DMS79 treated with DMSO at 0.1 percent for 48 hours (cell line): Measurements from ENCODE around the gene COL5A2.

Source experiments
- DNase-seq: peaks from one replicate; lab custom pipeline; 2025; lab: John Stamatoyannopoulos, UW

Gene COL5A2

DNA sequence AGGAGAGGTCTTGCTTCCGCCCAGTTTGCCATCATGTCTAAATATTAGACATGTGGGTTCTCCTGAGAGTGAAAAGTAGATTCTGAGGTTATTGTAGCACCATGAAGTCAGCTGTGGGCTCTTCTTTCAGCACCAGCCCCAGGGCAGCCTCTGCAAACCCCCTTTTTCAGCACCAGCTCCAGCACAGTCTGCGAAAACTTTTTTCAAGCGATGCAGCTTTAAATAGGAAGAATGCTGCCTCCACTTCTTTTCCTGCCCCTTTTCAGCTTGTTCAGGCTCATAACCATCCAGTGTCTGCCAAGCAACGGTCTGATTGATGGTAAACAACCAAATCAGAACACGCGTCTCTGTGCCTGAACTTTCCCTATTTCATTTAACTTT, at the start of gene COL5A2:
Gene COL5A2, minus strand, starts transcription at position 192 of the 381 bp plus-strand sequence. Its CDS starts 157 bp downstream, at position 35.
- DNase-seq, result no peak

DNA sequence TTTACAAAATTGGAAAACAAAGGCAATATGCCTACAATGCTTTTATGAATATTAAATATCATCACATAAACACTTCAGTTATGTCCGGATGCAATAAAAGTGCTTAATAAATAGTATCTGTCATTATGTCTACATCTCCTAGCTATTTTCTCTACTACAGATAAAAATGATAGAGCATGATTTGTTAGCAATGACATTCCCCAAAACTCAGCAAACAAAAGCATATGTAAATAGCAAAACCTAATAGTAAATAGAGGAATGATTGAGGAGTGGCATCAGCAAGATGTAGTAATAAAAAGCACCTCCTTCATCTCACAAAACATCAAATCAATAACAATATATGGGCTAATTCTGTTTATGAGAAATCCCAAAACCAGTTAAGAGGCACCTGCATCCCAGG, 46.5 kb upstream of the COL5A2 start:
- no peak for DNase-seq

DNA sequence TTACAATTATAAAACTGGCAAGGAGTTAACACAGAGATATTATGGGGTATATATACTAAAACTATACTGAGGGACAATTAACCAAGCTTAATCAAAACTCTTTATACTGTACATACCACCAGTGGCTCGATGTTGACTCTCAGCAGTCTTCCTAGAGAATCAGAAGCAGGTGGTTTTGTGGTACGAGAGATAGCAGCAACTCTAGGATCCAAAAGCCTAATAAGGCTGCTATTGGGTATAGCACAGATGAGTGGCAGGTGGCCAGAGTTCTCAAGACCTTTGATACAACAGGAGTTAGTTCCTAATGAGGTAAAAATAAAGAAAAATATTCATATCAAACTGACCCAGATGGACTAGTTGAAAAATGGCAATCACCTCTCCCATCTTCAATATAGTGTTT, 45.5 kb upstream of the COL5A2 start:
- DNase-seq, result no peak

DNA sequence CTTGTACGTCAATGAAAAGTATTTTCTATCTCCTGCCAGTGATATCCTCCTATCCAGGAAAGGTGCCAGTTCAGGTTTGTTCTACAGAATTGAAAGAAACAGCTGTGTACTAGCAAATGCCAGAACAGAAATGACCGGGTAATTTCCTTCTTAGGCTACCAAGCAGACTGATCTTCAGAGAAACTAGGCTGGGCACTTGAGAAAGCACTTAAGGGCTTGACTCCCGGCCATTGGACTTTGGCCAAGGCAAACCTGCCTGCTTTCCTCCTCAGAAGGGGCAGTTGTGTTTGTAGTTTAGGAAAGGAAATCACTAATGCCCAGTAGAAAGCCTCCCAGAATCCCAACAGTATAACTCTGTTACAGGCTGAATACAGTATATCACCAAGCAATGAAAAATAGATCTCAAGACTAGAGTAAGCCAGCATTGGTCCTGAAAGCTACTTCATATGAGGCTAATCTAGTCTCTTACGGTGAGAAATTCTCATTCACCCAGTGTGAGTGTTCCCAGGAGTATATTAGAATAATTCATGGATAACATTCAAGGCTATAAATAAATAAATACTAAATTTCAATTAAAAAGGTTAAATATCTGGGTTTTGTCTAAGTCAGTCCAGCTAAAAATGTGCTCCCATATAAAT, 43.0 kb upstream of the COL5A2 start:
- peak; percentile 17 for DNase-seq

DNA sequence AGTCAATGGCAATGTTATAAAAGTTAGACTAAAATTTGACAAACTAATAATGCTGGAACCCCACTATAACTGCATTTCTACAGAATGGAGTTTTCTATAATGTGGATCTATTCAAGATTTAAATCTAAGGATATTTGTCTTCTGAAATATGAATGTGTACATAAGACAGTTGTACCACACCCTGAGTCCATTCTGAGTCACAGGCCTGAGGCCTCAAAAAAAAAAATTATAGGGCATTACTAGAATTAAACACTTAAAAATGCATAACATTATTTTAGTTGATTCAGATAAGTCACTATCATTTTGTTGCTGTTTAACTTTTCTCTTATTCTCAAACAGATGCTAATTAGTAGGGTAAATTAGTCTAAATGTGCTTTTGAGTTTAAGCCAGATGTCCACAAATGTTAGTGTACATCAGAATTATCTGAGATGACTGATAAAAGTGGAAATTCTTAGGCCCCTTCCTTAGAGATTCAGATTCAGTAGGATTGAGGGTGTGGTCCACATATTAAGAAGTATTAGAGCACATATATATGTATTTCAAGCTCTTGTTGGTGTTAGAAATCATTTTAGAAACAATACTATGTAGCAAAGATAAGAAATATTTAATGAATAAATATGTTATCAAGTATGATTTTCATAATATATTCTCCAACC, 42.4 kb upstream of the COL5A2 start:
- DNase-seq, result no peak

DNA sequence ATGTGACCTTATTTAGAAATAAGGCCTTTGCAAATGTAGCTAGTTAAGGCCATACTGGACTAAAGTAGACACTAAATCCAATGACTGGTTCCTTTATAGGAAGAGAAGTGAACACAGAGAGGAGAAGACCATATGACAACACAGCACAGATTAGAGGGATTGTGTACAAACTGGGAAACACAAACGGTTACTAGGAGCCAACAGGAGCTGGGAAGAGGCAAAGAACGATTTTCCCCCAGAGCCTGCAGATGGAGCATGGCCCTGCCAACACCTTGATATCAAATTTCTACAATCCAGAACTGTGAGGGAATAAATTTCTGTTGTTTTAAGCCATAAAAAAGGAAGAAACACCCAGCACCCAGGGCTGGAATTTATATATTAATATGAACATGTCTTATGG, 38.7 kb upstream of the COL5A2 start:
- no peak for DNase-seq

DNA sequence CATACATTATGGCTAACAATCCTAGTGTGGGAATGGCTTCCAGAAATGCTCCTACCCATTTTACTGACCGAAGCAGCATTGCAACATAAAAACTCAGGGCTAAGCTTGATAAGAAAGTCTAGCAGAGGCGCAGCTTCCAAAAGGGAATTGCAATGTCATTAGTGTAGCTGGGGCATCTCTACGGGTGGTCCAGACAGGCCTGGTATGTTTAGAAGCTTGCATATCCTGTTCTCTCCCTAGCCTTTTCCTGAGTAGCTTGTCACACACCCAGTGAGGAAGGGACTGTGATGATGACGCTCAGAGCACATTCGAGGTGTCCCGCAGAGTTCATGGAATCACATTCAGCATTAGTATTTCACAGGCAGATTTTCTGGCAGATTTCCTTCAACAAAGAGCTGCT, 38.0 kb upstream of the COL5A2 start:
- no peak for DNase-seq

DNA sequence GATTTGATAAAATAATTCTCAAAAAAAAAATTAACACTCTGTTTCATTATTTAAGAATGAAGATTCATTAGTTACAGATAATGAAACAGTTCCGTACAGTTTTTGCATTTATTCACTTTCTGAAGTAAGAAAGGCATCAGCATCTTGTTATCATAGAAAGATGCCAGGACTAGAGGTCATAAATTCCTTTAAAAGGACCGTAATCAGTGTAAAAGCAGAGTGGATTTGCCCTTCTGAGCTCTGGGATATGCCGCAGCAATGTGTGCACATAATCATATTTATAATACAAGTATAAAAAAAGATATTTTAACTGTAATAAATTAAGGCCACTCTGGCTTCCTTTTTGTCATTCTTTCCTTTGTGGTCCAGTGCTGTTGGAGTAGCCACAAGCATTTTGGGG, 37.5 kb upstream of the COL5A2 start:
- DNase-seq, result no peak

DNA sequence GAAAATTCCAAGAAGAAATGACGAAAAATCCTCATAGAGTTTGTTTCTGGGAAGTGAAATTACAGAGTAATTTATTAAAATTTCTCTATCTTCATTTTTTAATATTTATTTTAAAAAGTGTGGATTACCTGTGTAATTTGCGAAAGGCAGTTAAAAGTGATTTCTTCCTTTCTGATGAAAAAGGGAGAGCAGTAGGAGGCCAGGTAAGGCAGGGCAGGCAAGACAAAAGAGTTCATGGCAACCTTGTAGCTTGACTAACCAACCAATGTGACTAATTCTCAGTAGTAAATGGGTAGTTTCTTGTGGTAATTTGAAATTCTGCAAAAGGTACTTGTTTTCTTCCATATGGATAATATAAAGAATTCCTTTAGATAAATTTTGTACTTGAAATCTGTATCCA, 34.9 kb upstream of the COL5A2 start:
- no peak for DNase-seq

DNA sequence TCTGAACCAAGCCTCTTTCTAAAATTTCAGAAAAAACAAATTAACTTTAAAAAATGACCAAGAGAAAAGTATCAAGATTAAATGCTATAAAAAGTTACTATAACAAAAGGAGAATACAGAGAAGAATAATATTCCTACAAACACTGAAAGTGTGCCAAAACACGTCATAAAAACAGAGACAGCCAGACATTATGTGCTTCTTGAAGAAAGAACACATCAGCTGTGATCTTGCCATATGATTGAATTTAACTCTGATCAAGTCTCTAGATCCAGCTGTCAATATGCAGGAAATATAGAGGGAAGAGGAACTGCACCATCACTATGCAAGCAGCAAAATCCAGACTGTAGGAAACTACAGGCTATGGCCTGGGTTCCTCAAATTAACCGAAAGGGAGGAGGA, 33.7 kb upstream of the COL5A2 start:
- DNase-seq, result no peak

DNA sequence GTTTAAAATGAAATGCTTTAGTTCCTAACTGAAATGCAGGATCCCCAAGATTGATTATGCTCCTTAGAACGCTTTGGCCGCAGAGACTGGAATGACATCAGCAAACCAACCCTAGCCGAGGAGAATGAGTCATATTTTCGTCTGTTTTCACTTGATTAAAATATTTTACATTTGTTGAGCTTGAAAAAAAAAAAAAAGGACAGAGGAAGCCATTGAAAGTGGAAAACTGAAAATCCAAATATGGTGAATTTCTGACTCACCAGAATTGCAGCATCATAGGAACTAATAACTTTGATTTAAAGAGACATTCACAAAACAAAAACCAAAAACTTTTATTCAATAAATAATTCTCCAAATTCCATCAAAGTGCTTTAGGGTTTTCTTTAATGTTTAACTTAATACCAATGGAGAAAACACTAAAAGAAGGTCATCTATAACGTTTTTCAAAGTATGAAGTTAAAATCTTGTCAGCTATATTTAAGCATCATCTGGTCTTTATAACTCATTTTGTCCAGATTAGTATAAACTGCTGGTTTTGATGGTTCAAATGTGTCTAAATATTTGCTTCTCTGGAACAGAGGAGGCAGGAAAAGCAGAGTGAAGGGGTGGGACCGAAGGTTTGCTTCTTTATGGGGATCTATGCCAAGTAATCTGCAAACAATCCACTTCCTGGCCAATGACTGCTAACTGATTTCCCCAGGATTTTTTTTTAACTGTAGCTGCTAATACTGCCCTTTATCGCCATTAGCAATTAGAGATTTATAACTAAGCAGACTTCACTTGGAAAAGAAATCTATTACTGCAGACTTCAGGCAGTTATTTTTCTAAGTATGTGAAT, 30.9 kb upstream of the COL5A2 start:
- DNase-seq, result no peak

DNA sequence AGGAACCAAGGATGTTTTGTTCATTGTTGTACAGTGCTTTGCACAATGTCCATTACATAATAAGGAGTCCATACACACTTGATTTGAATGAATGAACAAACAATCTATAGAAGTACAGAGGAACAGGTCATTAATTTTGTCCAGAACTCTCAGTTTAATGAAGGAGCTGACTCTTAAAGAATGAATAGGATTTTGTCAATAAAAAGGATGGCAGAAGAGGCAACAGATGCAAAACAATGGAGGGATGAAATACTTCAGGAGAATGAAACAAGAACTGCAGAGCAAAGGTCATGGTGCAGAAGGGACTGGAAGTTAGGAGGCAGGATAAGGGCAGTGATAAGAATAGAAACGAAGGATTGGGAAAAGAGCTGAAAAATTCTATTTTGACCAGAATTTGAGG, 28.7 kb upstream of the COL5A2 start:
- DNase-seq, result no peak

DNA sequence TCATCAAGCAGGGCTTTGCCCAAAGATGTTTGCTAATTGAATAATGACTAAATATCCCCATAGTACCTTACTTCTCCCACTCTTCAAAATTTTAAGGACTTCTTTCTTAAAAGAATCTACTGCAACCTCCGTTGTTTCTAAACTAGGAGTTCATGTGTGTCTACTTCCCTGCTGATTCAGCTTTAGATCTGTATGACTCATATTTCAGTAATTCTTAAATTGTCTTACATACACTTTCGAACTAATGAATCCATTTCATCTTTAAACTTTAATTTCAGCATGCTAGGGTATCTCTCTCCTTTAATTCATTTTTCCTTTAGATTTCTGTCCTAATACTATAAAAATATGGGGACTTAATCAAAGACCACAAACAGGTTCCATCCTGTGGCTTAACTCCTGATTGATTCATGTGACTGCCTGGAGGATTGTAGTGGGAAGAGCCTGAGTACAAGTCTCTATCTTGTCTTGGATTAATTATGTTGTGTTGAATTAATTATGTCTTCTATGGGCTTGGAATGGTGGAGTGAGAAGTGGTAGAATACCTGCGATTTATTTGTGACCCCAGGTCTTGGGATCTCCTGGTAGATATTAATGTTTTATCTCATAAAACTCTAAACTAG, 24.9 kb upstream of the COL5A2 start:
- no peak for DNase-seq

DNA sequence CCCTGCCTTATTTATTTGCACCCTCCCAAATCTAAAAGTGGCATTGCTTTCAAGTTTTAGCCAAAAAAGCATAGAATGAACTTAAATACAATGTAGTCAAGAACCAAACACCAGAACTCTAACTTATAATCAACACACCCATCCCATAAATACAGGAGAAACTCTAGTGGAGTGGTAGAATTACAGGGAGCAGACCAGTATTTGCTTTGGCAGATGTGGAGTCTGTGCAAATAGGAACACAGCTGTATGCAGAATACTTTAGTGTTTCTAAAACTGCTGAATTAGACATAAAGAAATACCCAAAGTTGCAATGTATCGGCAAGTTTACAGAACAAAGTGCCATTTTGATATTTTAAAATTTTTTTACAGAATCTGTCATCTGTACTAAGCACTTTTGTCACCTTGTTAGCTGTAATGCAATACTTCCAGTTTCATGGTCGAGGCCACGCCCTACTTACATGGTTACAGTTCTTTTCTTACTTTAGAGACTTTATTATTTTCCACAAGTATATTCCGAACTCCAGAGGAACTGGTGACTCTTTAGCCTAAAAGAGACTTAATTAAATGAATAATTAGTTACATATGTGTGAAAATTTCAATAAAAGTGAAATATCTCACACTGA, 23.7 kb upstream of the COL5A2 start:
- DNase-seq, result no peak

DNA sequence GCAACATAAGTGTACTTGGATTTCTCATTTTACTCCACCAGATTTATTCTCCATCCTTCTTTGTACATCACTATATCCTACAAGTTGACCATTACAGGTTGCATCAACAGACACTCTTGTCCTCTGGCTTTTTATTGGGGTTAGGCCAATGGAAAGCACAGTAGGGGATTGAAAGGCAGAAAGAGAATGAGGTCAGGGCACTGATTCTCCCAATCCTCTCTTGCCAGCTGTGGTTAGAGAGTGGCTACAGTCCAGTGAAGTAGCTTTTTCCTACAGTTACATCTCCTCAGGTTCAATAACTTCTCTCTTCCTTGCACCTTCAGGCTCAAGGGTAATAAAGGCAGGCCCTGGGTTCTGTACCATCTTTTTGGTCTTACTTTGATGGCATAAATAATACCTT, 20.2 kb upstream of the COL5A2 start:
- DNase-seq, result no peak

DNA sequence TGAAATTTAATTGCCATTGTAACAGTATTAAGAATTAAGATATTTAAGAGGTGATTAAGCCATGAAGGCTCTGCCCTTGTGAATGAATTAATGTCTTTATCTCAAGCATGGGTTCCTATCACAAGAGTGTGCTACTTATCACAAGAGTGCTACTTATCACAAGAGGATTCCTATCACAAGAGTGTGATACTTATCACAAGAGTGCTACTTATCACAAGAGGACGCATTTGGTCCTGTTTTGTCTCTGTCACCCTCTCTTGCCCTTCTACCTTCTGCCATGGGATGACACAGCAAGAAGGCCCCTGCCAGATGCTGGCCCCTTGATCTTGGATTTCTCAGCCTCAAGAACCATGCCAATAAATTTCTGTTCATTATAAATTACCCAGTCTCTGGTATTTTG, 13.2 kb upstream of the COL5A2 start:
- peak; percentile 30 for DNase-seq

DNA sequence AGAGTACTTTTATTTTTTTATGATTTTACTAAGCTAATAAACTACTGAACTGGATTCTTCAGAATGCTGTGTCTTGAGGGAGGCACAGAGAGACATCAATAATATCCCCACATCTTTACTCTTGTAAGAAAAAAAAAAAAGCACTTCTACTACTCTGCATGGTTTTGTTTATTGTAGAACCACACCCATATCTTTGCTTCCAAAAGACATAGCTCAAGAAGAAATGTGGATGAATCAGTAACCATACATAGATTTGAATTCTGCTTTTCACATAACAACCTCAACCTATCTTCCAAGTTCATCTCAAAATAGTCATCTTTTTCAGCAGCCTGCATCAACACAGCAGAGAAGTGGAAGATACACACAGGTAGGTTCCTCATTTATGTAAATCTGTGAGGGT, 12.2 kb upstream of the COL5A2 start:
- DNase-seq, result no peak

DNA sequence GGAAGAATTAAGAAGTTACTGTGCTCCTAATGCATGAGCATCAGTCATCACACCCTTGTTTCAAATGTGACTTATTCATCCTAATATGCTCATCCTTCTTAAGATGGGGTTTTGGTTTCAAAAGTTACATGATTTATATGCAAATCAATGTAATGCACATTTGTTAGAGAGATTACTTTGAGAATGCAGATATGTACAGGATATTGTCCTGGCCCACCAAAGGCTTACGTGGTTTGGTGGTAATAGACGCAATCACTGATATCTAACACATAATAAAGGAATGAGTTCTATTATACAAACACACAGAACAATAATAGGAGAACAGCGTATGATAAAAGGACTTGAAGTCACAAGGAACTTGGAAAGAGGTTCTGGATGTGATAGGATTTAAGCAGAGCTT, 11.1 kb upstream of the COL5A2 start:
- DNase-seq, result no peak

DNA sequence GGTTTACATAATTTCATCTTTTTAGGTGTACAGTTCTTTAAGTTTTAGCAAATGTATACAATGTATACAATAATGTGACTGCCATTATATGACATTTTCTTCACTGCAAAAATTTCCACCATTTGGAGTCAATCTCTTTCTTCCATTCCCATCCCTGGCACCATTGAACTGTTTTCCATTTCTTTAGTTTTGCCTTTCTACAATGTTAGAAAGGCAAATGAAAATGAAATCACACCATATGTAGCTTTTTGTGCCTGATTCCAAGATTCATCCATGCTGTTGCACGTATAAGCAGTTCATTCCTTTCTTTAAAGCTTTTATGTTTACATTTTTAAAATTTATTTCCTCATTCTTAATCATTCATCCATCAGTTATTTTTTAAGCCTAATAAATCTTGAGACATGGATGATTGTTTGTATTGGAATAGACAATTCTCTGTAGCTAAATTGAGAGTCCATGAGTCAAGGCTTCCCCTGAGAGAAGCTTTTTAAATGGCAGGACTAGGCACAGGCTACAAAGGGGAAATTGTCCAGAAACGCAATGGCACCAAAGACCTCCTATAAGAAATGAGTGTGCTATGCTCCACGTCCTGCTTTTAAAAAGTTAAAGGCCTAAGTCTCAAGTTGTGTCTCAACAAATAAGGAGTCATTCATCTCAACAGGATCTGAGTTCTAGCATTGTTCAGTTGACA, 8.7 kb upstream of the COL5A2 start:
- peak; percentile 17 for DNase-seq

DNA sequence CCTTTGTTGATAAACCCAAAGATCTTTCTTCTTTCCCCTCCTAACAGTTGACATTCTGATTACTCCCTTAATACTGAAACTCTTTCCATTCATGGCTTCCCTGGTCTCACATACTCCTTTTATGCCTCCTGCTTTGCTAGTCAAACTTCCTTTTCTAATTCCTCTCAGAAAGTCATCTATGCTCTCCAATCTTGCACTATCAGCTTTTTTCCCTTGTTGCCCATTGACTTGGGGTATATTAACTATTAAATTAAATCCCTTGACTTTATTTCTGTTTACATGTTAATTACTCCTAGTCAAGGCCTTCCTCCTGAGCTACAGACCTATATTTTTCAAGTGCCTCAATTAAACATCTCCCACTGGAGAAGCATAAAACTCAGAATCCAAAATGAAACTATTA, 3.6 kb upstream of the COL5A2 start:
- DNase-seq, result no peak

DNA sequence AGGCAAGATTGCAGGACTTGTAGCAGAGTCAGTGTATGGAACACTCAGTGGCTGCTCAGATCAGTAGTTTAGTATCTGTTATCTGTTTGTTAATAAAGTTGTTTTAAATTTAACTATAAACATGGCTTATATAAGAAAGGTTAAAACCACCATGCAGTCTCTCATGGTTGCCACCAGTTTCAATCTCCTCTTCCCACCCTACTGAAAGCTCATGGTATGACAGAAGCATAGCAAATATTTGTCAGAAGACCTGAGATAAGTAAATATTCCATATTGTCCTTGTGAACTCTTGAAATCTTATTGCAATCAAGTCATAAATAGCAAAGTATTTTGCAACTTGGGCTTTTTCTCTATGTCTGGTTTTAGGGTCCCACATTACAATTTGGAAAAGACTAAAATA, 2.1 kb upstream of the COL5A2 start:
- DNase-seq, result no peak
